Esophagus squamous epithelium (tissue), 4 donors: Measurements from ENCODE around the gene GUCY1A1.

Experiments
- POLR2A ChIP-seq, 4 donors: fragments of 450-650 bp; IDR thresholded peaks; one replicate each; pipeline ENCODE4 v1.6.1; 2017; ENCODE audit warnings: antibody characterized with exemption in 4 of 4, mild to moderate bottlenecking in 4 of 4, moderate library complexity in 3 of 4
- TF ChIP-seq, protein P1 (sequence below), 6 experiments: fragments of 450-650 bp in 4 of 6; fragments of 200-600 bp in 2 of 6; sonication (generic) in 2 of 6; IDR thresholded peaks; one replicate each; pipeline ENCODE4 v1.5.1; 2016 to 2019; ENCODE audit warnings: antibody characterized with exemption in 6 of 6, mild to moderate bottlenecking in 4 of 6, moderate library complexity in 4 of 6

DNA sequence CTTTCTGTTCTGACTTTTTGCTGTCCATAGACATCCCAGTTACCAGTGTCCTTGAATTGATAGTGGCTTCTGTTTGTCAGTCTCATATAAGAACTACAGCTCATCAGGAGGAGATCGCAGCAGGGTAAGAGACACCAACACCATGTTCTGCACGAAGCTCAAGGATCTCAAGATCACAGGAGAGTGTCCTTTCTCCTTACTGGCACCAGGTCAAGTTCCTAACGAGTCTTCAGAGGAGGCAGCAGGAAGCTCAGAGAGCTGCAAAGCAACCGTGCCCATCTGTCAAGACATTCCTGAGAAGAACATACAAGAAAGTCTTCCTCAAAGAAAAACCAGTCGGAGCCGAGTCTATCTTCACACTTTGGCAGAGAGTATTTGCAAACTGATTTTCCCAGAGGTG, 30.1 kb downstream of the GUCY1A1 start:
- TF ChIP-seq POLR2A (IDR thresholded peaks at IDR 0.05): no peak
- TF ChIP-seq, protein P1, sequence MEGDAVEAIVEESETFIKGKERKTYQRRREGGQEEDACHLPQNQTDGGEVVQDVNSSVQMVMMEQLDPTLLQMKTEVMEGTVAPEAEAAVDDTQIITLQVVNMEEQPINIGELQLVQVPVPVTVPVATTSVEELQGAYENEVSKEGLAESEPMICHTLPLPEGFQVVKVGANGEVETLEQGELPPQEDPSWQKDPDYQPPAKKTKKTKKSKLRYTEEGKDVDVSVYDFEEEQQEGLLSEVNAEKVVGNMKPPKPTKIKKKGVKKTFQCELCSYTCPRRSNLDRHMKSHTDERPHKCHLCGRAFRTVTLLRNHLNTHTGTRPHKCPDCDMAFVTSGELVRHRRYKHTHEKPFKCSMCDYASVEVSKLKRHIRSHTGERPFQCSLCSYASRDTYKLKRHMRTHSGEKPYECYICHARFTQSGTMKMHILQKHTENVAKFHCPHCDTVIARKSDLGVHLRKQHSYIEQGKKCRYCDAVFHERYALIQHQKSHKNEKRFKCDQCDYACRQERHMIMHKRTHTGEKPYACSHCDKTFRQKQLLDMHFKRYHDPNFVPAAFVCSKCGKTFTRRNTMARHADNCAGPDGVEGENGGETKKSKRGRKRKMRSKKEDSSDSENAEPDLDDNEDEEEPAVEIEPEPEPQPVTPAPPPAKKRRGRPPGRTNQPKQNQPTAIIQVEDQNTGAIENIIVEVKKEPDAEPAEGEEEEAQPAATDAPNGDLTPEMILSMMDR (IDR thresholded peaks at IDR 0.05): no peak
